ENCODE measurements around the gene CAPN12. TPM values are rescaled to one million over a fixed set of nuclear protein-coding genes. Genes with fewer than 3 reads are reported as not detected.

Gene CAPN12
- total and polyA plus RNA-seq, 2 experiments from 2014 or later, result 19.1 to 20.5 TPM

GRCh38 chr19:38745316-38745715 is 1.0 kb upstream of the CAPN12 start (continued):
- TF ChIP-seq ZNF462 (CRISPR knock-in tag; IDR thresholded peaks at IDR 0.05) (no peak), NANOG (IDR thresholded peaks at IDR 0.05; ENCODE audit: borderline replicate concordance) (no peak), REST (IDR thresholded peaks at IDR 0.05; ENCODE audit: unreplicated experiment) (no peak), CREB1 (CRISPR knock-in tag; IDR thresholded peaks at IDR 0.05; ENCODE audit: low read depth) (no peak), POLR2AphosphoS5 (IDR thresholded peaks at IDR 0.05; ENCODE audit: low read depth) (no peak), EZH2 (IDR thresholded peaks at IDR 0.05; ENCODE audit: low read depth, unreplicated experiment) (no peak), STAT1 (IDR thresholded peaks at IDR 0.05; ENCODE audit: unreplicated experiment) (no peak), ETS1 (IDR thresholded peaks at IDR 0.05) (no peak), JUNB (IDR thresholded peaks at IDR 0.05; ENCODE audit: unreplicated experiment) (no peak)
